GM10266 (cell line): ENCODE results near the gene ATG4A.

Source experiments
- DNase-seq: peaks from one replicate; pipeline ENCODE4 v3.0.0; 2012; ENCODE audit errors: extremely low spot score
- TF ChIP-seq, protein P1 (sequence below): IDR thresholded peaks from 2 replicates; pipeline ENCODE4 v1.5.1; 2012; ENCODE audit warnings: mild to moderate bottlenecking, low read depth; ENCODE audit not compliant: control insufficient read depth, insufficient read depth; ENCODE audit errors: missing control alignments

The ATG4A gene

DNA sequence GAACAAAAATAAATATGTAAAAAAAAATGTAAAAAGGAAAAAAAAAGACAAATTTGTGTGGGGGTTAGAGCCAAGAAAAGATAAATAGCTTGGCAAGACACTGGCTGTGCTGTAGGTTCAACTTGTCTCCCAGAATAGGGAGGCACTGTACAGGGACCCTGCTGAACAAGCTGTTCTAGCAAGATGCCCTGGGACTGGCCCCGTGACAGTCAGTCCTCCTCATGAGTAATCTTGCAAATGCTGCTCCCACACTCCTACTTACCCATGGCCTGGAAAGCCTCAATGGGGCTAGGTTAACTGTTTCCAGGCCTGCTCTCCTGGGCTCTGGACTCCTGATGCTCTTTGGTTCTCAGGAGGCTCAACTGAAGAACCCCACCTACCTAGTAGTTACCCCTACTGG, 106.8 kb downstream of the ATG4A start:
- DNase-seq = no peak
- TF ChIP-seq, protein P1, sequence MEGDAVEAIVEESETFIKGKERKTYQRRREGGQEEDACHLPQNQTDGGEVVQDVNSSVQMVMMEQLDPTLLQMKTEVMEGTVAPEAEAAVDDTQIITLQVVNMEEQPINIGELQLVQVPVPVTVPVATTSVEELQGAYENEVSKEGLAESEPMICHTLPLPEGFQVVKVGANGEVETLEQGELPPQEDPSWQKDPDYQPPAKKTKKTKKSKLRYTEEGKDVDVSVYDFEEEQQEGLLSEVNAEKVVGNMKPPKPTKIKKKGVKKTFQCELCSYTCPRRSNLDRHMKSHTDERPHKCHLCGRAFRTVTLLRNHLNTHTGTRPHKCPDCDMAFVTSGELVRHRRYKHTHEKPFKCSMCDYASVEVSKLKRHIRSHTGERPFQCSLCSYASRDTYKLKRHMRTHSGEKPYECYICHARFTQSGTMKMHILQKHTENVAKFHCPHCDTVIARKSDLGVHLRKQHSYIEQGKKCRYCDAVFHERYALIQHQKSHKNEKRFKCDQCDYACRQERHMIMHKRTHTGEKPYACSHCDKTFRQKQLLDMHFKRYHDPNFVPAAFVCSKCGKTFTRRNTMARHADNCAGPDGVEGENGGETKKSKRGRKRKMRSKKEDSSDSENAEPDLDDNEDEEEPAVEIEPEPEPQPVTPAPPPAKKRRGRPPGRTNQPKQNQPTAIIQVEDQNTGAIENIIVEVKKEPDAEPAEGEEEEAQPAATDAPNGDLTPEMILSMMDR = no peak

DNA sequence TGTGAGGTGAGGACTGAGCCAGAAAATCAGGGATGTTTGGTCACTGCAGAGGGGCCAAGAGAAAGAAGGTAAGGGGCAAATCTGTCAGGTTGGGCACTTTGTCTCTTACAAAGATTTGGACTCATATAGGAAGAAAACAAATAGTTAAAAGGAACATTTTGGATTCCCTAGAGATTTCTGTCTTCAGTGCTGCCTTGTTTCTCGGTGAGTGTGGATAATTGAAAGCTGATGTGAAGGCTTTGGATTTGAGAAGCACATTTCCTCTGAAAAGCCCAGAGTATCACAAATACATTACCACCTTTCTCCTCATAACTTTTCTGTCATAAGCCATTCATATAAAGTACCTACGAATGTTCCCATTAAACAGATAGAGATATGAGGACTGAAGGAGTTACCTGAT, 107.5 kb downstream of the ATG4A start:
- TF ChIP-seq, protein P1 = no peak

DNA sequence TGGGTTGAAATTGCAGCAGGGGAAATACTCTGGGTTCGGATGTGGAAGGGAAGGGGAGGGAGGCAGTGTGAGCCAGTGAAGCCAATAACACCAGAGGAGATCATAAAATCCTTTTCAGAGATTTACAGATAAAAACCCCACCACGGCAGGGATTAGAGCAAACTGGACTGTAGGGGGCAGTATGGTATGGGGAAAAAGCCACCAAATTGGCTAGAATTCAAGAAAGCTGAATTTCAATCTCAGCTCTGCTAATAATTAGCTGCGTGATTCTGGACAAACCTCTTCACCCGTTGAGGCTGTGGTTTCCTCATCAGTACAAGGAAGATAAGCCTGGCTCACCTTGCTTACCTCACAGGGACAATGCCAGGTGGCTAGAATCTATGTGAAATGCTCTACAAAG, 108.1 kb downstream of the ATG4A start:
- TF ChIP-seq, protein P1 = peak; percentile 43
- peak; percentile 6 for DNase-seq

More for the DNA sequence above, 107.5 kb downstream of the ATG4A start:
- DNase-seq = no peak

DNA sequence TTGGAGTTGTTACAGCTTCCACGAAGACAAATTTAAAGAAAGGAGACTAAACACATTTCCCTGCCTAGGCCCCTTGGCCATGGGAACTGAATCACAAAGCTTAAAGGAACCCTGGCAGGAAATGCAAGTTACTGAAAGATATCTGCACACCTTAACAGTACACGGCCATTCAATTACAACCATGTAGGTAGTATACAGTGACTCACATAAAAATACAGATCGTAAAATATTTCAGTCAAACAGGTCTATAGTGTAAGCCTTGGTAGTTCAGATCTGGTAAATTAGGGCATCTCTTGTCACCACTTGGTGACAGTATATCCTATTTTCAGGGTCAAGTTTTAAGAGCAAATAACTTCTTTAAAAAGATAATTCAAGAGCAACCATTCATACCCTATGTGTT, 112.0 kb downstream of the ATG4A start:
- TF ChIP-seq, protein P1 = no peak
- no peak for DNase-seq
